IMR-90 (cell line): Measurements from ENCODE around the gene ACAA2. TPM values are rescaled to one million over a fixed set of nuclear protein-coding genes. Genes with fewer than 3 reads are reported as not detected.

Experiments
- ATAC-seq: fragments of 200-7000 bp; cut with Tn5 transposase; 2 replicates; pipeline ENCODE4 v1.9.1; 2020; ENCODE audit warnings: low read depth, mild to moderate bottlenecking, moderate library complexity
- BruUV-seq: library from RNA; stranded (reverse); fragments of 400-500 nt; replicated peaks from 2 replicates; lab custom pipeline; 2021; lab: Mats Ljungman, UMichigan
- CTCF ChIA-PET: fragments of 300-600 bp; formaldehyde crosslinking; extraction: SDS; loops from one replicate; lab custom pipeline; 2021; ENCODE audit warnings: antibody characterized with exemption; lab: Yijun Ruan, JAX
- POLR2A ChIA-PET: fragments of 300-600 bp; sonication (Branson Sonifier 250); formaldehyde crosslinking; loops from one replicate; lab custom pipeline; 2022; ENCODE audit warnings: antibody characterized with exemption; ENCODE audit not compliant: unreplicated experiment; lab: Charles Lee
- DNase-seq: peaks from one replicate; pipeline ENCODE4 v3.0.0; 2013
- H2AFZ ChIP-seq: replicated peaks from 2 replicates; pipeline ENCODE3; 2013; ENCODE audit warnings: low read length, mild to moderate bottlenecking; ENCODE audit not compliant: poor library complexity
- H2AK5ac ChIP-seq: 2 replicates; pipeline ENCODE4 v1.6.1; 2013; ENCODE audit warnings: low read depth, low read length, inconsistent platforms
- H2AK9ac ChIP-seq: replicated peaks from 2 replicates; pipeline ENCODE3; 2013; ENCODE audit warnings: mild to moderate bottlenecking, low read depth, low read length, moderate library complexity; ENCODE audit not compliant: poor library complexity
- H2BK120ac ChIP-seq: 2 replicates; pipeline ENCODE4 v1.6.1; 2013; ENCODE audit warnings: low read depth, low read length, inconsistent platforms
- H2BK15ac ChIP-seq: 3 replicates; pipeline ENCODE4 v1.6.1; 2013; ENCODE audit warnings: low read depth, low read length, inconsistent platforms
- H2BK20ac ChIP-seq: 2 replicates; pipeline ENCODE4 v1.6.1; 2013; ENCODE audit warnings: low read depth, mild to moderate bottlenecking, inconsistent platforms, low read length, moderate library complexity
- H2BK5ac ChIP-seq: 2 replicates; pipeline ENCODE4 v1.6.1; 2013; ENCODE audit warnings: mild to moderate bottlenecking, low read depth, low read length, inconsistent platforms; ENCODE audit not compliant: poor library complexity, severe bottlenecking
- H3K14ac ChIP-seq: replicated peaks from 2 replicates; pipeline ENCODE4 v1.6.1; 2013; ENCODE audit warnings: low read depth, low read length, inconsistent platforms
- H3K18ac ChIP-seq: 2 replicates; pipeline ENCODE4 v1.6.1; 2013; ENCODE audit warnings: low read depth, low read length, control low read depth
- H3K23ac ChIP-seq: 2 replicates; pipeline ENCODE4 v1.6.1; 2013; ENCODE audit warnings: low read depth, low read length, inconsistent platforms
- H3K27ac ChIP-seq: 2 replicates; pipeline ENCODE4 v1.5.1; 2013; ENCODE audit warnings: mild to moderate bottlenecking, control low read depth, low read length; ENCODE audit not compliant: insufficient read depth
- H3K27me3 ChIP-seq: 2 replicates; pipeline ENCODE4 v1.6.1; 2013; ENCODE audit warnings: low read length; ENCODE audit not compliant: control insufficient read depth, insufficient read depth
- H3K36me3 ChIP-seq: 2 replicates; pipeline ENCODE4 v1.6.1; 2013; ENCODE audit warnings: low read length, mixed read lengths; ENCODE audit not compliant: control insufficient read depth, insufficient read depth
- H3K4ac ChIP-seq: 2 replicates; pipeline ENCODE4 v1.6.1; 2013; ENCODE audit warnings: low read depth, low read length, inconsistent platforms
- H3K4me1 ChIP-seq: 2 replicates; pipeline ENCODE4 v1.6.1; 2013; ENCODE audit warnings: low read length, mixed read lengths; ENCODE audit not compliant: control insufficient read depth, insufficient read depth
- H3K4me2 ChIP-seq: 2 replicates; pipeline ENCODE4 v1.6.1; 2013; ENCODE audit warnings: low read depth, mild to moderate bottlenecking, control low read depth, low read length, moderate library complexity
- H3K4me3 ChIP-seq: 2 replicates; pipeline ENCODE4 v1.5.1; 2013; ENCODE audit warnings: low read depth, mild to moderate bottlenecking, control low read depth, low read length, moderate library complexity; ENCODE audit not compliant: insufficient read depth
- H3K56ac ChIP-seq: 2 replicates; pipeline ENCODE4 v1.6.1; 2013; ENCODE audit warnings: low read length, inconsistent platforms; ENCODE audit not compliant: insufficient read depth; ENCODE audit errors: extremely low read depth
- H3K79me1 ChIP-seq, 2 experiments: 2 replicates each; pipeline ENCODE4 v1.6.1; 2013; ENCODE audit warnings: low read length in 2 of 2, inconsistent platforms in 1 of 2, low read depth in 1 of 2
- H3K9ac ChIP-seq: 2 replicates; pipeline ENCODE4 v1.6.1; 2013; ENCODE audit warnings: low read depth, low read length, control low read depth
- H3K9me1 ChIP-seq: 2 replicates; pipeline ENCODE4 v1.6.1; 2013; ENCODE audit warnings: low read length, inconsistent platforms; ENCODE audit not compliant: insufficient read depth
- H3K9me3 ChIP-seq: 2 replicates; pipeline ENCODE4 v1.6.1; 2013; ENCODE audit warnings: low read length; ENCODE audit not compliant: control insufficient read depth, insufficient read depth
- H4K20me1 ChIP-seq: 2 replicates; pipeline ENCODE4 v1.6.1; 2013; ENCODE audit warnings: low read length, inconsistent platforms; ENCODE audit not compliant: insufficient read depth
- H4K5ac ChIP-seq: 2 replicates; pipeline ENCODE4 v1.6.1; 2013; ENCODE audit warnings: mild to moderate bottlenecking, low read depth, low read length, control low read depth
- H4K8ac ChIP-seq, 2 experiments: 2 replicates each; pipeline ENCODE4 v1.6.1; 2013; ENCODE audit warnings: low read depth in 2 of 2, low read length in 2 of 2, control low read depth in 1 of 2, inconsistent platforms in 1 of 2
- H4K91ac ChIP-seq: 2 replicates; pipeline ENCODE4 v1.6.1; 2013; ENCODE audit warnings: low read depth, low read length, inconsistent platforms; ENCODE audit not compliant: insufficient read depth
- BHLHE40 ChIP-seq: fragments of 150-350 bp; IDR thresholded peaks from 2 replicates; pipeline ENCODE4 v1.6.1; 2016; ENCODE audit warnings: mild to moderate bottlenecking, low read depth, low read length
- FOS ChIP-seq: fragments of 150-350 bp; IDR thresholded peaks from 2 replicates; pipeline ENCODE4 v1.6.1; 2016; ENCODE audit warnings: low read depth, low read length
- MAFK ChIP-seq: IDR thresholded peaks from 2 replicates; pipeline ENCODE4 v1.6.1; 2012; ENCODE audit warnings: low read depth, low read length, improper control_type of control experiment
- MXI1 ChIP-seq: IDR thresholded peaks from 2 replicates; pipeline ENCODE4 v1.6.1; 2012; ENCODE audit warnings: low read depth, mild to moderate bottlenecking, low read length, moderate library complexity, borderline replicate concordance
- RAD21 ChIP-seq: IDR thresholded peaks from 2 replicates; pipeline ENCODE4 v1.6.1; 2012; ENCODE audit warnings: low read length, improper control_type of control experiment
- RFX5 ChIP-seq: IDR thresholded peaks from 2 replicates; pipeline ENCODE4 v1.8.0; 2012; ENCODE audit warnings: low read depth, mild to moderate bottlenecking, low read length, moderate library complexity
- SMC3 ChIP-seq: fragments of 150-350 bp; IDR thresholded peaks from 2 replicates; pipeline ENCODE4 v1.6.1; 2016; ENCODE audit warnings: low read depth, mild to moderate bottlenecking, antibody characterized with exemption, low read length, moderate library complexity
- WGBS, 2 experiments: methylation state at CpG; one replicate each; pipeline versions ENCODE4 v1.1.5 to v1.1.7; 2013; ENCODE audit warnings: missing lambda C conversion rate in 2 of 2; ENCODE audit not compliant: insufficient read length in 1 of 2; ENCODE audit errors: extremely low coverage in 2 of 2; 5-methylcytosine and 5-hydroxymethylcytosine counted together
- dilution Hi-C: fragments of 300-500 bp; cut with HindIII; formaldehyde crosslinking; loops from one replicate; pipeline ENCODE4 v1.14.3; 2018; ENCODE audit warnings: low sequenced_read_pairs; ENCODE audit not compliant: unreplicated experiment
- in situ Hi-C: fragments of 300-500 bp; cut with MboI; formaldehyde crosslinking; loops from 3 replicates; pipeline ENCODE4 v1.14.3; 2019; ENCODE audit warnings: low sequenced_read_pairs, inconsistent platforms, mixed read lengths
- intact Hi-C: fragments of 100-400 bp; cut with micrococcal nuclease; formaldehyde crosslinking; loops from 2 replicates; pipeline ENCODE4 v1.10.0; 2022
- polyA plus RNA-seq, 3 experiments: library from polyadenylated mRNA; depleted of rRNA; stranded (reverse); fragments of >200 nt; gene quantifications; 2 replicates each; pipeline ENCODE4 v1.2.3, GENCODE V29; 2012; ENCODE audit warnings: low replicate concordance in 1 of 3
- total RNA-seq: library from RNA; depleted of rRNA; stranded (reverse); fragments of >200 nt; gene quantifications from 2 replicates; pipeline ENCODE4 v1.2.3, GENCODE V29; 2012
- TF ChIP-seq, protein P1 (sequence below): conservative IDR thresholded peaks from 2 replicates; pipeline ENCODE4 v1.5.1; 2012; ENCODE audit warnings: mild to moderate bottlenecking, low read depth, low read length, improper control_type of control experiment

Gene ACAA2
- total and polyA plus RNA-seq, 2 of the 4 experiments (the other 2 are of a cell fraction): 24.4 to 61.5 TPM

DNA sequence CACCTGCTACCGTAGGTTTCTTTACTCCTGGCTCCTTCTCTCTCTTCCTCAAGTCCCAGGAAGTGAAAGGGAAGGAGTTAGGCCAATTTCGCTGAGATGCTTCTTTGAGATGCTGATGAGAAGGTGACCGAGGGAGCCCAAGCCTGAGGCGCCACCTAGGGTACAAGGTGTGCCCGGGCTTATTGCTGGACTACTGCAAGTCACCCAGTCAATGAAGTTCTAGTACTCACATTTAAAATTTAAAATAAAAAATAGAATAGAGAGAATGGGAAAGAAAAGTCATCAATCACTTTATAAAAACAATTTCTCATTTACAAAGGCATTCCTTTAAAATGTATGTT, 45.3 kb downstream of the ACAA2 start:
- TF ChIP-seq MXI1: no peak
- no peak for TF ChIP-seq FOS
- TF ChIP-seq RFX5: no peak
- TF ChIP-seq, protein P1, sequence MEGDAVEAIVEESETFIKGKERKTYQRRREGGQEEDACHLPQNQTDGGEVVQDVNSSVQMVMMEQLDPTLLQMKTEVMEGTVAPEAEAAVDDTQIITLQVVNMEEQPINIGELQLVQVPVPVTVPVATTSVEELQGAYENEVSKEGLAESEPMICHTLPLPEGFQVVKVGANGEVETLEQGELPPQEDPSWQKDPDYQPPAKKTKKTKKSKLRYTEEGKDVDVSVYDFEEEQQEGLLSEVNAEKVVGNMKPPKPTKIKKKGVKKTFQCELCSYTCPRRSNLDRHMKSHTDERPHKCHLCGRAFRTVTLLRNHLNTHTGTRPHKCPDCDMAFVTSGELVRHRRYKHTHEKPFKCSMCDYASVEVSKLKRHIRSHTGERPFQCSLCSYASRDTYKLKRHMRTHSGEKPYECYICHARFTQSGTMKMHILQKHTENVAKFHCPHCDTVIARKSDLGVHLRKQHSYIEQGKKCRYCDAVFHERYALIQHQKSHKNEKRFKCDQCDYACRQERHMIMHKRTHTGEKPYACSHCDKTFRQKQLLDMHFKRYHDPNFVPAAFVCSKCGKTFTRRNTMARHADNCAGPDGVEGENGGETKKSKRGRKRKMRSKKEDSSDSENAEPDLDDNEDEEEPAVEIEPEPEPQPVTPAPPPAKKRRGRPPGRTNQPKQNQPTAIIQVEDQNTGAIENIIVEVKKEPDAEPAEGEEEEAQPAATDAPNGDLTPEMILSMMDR: peak; percentile 71
- TF ChIP-seq MAFK: no peak
- no peak for TF ChIP-seq BHLHE40
- peak; percentile 75 for TF ChIP-seq SMC3
- TF ChIP-seq RAD21: peak; percentile 84
- H3K23ac ChIP-seq: no peak overlapping the region
- 0 out of 2 replicates have a peak, but pooled peaks have one; percentile 52 for ATAC-seq
- no peaks in the 10 kb centered on the region for H3K36me3 ChIP-seq
- H3K4ac ChIP-seq: no peak overlapping the region
- no peak overlapping the region for H3K4me2 ChIP-seq
- H3K4me1 ChIP-seq: peaks cover 5% of the 10 kb centered on the region
- no peak overlapping the region for H3K18ac ChIP-seq
- in situ Hi-C loops (loop anchor here (10.0 kb wide), 1 partner anchor 253 kb away; no protein-coding TSS in a partner anchor), intact Hi-C loops (loop anchor here (1.0 to 5.0 kb wide), 3 partner anchors 89 to 258 kb away; no protein-coding TSS in a partner anchor), dilution Hi-C loops (no loop called here)
- no peak overlapping the region for H4K91ac ChIP-seq
- H3K79me1 ChIP-seq: no peaks in the 10 kb centered on the region
- H2AK9ac ChIP-seq: no peak overlapping the region
- no CpG with 5 or more reads among the region's 5 CpGs for WGBS, 2 experiments
- H2BK20ac ChIP-seq: no peak overlapping the region
- H2BK5ac ChIP-seq: no peak overlapping the region
- H3K4me3 ChIP-seq: no peak overlapping the region
- DNase-seq: peak; percentile 65
- no peak overlapping the region for H2AK5ac ChIP-seq
- H4K5ac ChIP-seq: no peak overlapping the region
- no peak overlapping the region for H3K9ac ChIP-seq
- H2BK15ac ChIP-seq: no peak overlapping the region
- H3K27ac ChIP-seq: no peak overlapping the region
- no peak overlapping the region for H2BK120ac ChIP-seq
- peaks cover 4% of the 10 kb centered on the region for H3K27me3 ChIP-seq
- ChIA-PET CTCF (no interaction called here), POLR2A (no interaction called here)
- no TSS peak for BruUV-seq
- H3K9me1 ChIP-seq: peaks cover 9% of the 10 kb centered on the region; the same call in 1 of the 2 replicates
- no peak overlapping the region for H4K8ac ChIP-seq
- H3K14ac ChIP-seq: no peak overlapping the region
- no peaks in the 10 kb centered on the region for H3K9me3 ChIP-seq
- no peaks in the 10 kb centered on the region for H4K20me1 ChIP-seq
- H3K56ac ChIP-seq: no peak overlapping the region
- no peak overlapping the region for H2AFZ ChIP-seq
